GM19452 (cell line): ENCODE results near the gene PICK1.
"Not testable (repeated sequence)": the region's sequence is repeated elsewhere in the genome, so short reads cannot be mapped to it uniquely, and the experiment has no call there.

ENCODE experiments used
- ATAC-seq: cut with Tn5 transposase; IDR thresholded peaks from one replicate; pipeline ENCODE4 v1.9.1; 2021; ENCODE audit not compliant: unreplicated experiment

PICK1 gene

GRCh38 chr22:38112381-38112780 is 55.2 kb downstream of the PICK1 start:
- ATAC-seq, result no peak

DNA sequence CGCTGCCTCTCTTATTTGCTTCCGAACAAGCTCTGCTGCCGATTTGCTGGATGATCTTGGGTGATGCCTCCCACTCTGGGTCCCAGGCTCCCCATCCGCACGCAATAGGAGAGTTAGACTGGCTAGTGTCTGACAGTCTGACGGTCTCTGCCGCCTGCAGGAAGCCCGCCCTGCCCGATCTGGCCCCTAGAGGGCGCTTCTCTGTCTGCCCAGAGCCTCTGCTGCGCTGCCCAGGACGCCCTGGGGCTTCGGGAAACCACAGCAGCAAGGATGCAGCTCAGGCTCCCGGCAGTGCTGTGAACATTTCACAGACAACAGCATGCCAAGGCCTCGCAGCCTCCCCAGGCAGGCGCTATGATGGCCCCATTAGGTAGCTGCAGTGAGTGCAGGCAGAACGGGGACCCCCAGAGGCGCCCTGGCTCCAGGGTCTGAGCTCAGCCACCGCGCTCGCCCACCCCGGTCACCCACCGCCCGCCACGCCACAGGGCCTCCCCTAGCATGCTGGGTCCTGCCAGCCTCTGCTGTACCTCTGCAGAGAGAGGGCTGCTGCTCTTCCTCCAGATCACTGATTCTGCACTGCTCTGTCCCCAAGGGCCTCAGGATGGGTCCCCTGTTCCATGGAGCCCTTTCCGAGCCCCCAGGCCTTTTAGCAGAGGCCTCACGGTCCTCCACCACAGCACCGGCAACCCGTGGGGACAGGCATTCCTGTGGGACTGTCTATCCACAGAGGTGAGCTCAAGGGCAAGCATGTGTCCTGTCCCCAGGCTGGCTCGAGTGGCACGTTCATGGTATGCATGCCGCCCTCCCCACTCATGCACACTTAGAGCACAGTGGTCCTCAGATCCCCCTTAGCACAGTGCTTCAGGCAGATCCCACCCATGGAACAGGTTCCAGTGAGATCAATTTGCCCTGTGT is 57.5 kb downstream of the PICK1 start:
- ATAC-seq, result no peak

DNA sequence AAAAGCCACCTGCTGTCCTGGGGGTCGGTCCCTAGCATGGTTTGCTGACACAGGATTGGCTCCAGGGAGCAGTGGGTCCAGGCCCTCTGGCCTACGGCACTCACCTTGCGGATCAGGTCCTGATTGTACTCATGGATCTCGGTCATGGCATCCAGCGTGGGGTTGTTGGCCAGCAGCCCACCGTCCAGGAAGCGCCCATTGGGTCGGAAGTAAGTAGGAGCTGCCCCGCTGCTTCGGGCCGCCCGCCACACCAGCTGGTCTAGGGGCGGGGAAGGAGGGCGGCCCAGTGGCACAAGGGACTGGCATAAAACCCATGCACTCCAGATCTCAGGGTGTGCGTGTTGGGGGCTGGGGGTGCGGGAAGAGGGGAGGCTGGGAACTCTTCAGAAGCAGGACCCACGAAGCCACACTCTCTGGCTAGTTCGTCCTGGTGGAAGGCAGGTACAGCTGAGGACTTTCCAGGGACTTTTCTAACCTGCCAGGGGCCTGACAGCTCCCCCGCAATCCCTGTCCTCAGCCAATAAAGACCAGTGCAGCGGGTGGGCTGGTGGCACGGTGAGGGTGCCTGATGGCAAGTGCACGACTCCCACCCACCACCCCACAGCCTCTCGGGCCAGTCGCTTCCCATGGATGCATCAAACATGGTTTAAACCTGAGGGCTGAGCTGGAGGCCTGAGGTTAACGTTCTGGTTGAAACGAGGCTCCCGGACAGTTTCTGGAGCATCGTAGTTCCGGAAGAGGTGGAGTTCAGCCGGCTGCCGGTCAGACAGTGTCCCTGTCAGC is 58.4 kb downstream of the PICK1 start:
- no peak for ATAC-seq

DNA sequence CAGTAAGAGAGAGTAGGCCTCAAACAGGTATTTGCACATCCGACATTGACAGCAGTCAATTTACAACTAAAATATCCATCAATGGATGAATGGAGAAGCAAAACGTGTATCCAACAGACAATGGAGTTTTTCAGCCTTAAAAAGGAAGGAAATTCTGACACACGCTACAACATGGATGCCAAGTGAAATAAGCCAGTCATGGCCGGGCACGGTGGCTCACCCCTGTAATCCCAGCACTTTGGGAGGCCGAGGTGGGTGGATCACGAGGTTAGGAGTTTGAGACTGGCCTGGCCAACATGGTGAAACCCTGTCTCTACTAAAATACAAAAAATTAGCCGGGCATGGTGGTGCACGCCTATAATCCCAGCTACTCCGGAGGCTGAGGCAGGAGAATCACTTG is 60.4 kb downstream of the PICK1 start:
- not testable (repeated sequence) for ATAC-seq

- no peak for ATAC-seq
These were observed 61.0 kb downstream of the PICK1 start for GRCh38 chr22:38118182-38118581.

GRCh38 chr22:38118747-38119146 is 61.5 kb downstream of the PICK1 start:
- ATAC-seq, result not testable (repeated sequence)

DNA sequence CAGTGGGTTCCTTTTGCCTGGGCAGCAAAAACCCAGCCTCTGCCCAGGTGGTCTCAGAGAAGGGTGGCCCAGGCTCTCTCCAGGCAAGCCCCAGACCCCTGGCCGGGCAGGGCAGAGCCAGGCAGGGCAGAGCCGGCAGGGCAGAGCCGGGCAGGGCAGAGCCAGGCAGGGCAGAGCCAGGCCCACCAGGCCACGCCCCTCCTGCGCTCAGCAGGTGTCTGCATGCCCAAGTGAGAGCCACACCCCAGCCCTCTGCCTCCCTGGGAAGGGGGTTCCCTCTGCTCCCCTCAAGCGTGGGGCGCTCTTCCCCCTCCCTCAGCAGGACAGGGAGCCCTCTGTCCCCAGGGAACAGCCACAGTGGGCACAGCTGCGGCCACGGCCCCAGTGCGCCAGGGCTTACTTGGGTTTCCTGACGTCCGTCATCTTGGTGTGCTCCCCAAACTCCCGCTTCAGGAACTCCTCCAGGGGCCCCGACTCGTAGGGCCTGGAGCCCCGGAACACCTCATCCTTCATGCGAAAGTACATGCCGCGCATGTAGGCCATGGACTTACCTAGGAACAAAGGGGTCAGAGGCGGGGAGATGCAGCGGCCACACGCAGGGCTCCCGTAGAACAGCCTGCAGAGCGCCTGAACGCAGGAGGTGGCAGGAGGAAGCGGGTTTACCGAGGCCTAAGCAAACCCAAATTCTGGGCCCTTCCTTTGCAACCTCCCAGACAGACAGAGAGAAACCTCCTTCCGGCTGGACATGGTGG is 63.3 kb downstream of the PICK1 start:
- ATAC-seq, result no peak

DNA sequence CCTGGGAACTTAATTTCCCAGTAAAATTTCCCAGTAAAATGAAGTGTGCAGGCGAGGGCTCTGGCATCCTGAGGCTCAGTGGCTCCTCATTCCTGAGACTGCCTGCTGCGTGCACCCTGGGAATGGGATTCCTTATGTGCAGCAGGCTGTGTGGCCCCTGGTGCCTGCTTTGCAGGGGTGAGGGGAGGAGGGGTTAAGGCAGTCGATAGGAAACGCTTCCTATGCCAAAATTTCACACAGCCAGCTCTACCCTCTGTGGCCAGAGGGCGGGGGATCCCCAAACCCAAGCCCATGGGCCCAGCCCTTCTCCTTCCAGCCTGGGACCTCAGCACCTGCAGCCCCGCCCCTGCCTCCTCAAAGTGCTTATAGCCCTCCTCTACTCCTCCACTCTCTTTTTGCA is 65.4 kb downstream of the PICK1 start:
- no peak for ATAC-seq

DNA sequence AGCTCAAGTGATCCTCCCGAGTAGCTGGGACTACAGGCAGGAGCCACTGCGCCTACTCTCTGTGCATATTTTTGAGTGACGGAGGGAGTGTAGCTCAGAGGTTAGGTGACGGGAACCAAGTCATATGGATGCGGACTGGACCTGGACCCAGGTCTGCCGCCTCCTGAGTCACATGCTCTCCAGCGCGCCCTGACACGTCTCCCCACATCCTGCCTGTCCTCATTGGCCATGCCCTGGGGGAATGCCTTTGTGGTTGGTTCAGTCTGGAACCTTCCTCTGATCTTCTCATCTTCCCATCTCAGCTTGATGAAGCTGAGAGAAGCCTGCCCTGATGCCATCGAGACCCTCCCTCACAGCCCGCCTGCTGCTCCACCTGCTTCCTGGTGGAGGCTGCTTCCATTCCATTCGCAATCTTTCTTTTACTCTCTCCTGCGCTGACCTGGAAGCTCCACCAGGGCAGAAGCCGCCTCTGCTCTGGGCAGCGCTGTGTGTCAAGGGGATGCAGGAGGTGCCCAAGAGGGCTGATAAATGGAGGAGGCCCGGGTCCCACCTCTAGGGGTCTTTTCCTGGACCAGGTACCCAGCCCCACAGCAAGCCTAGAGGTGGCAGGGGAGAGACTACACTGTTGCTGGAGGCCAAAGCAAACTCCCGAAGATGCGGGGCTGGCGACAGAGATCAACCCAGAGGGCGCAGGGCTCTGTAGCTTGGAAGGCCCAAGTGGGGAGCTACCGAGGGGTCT is 67.2 kb downstream of the PICK1 start:
- ATAC-seq, result no peak

- ATAC-seq, result no peak
These were observed 67.9 kb downstream of the PICK1 start for GRCh38 chr22:38125038-38125610.
